SU-DHL-6 (cell line): ENCODE data around the gene SLC28A3.

ENCODE experiments used
- H2AFZ ChIP-seq: fragments of 200-600 bp; sonication (generic); 2 replicates; pipeline ENCODE4 v1.6.1; 2014; ENCODE audit warnings: low read depth, mild to moderate bottlenecking, moderate library complexity, mixed read lengths, antibody characterized with exemption, low read length; ENCODE audit not compliant: severe bottlenecking
- H3F3A ChIP-seq: fragments of 200-600 bp; shearing (Covaris generic); 2 replicates; pipeline ENCODE4 v1.6.0; 2016; ENCODE audit warnings: antibody characterized with exemption, mild to moderate bottlenecking; ENCODE audit not compliant: insufficient read depth
- H3K27ac ChIP-seq: fragments of 200-600 bp; sonication (generic); 2 replicates; pipeline ENCODE4 v1.5.1; 2016; ENCODE audit warnings: low read depth, mild to moderate bottlenecking, low read length, moderate library complexity, mixed read lengths
- H3K27me3 ChIP-seq: fragments of 200-600 bp; sonication (generic), shearing (Covaris generic); 2 replicates; pipeline ENCODE4 v1.6.0; 2014; ENCODE audit warnings: mild to moderate bottlenecking, low read length
- H3K36me3 ChIP-seq: fragments of 200-600 bp; sonication (generic); 2 replicates; pipeline ENCODE4 v1.6.1; 2014; ENCODE audit warnings: mild to moderate bottlenecking, low read length, mixed read lengths
- H3K4me2 ChIP-seq: fragments of 300-600, 200-600 bp; shearing (Covaris generic), sonication (generic); 2 replicates; pipeline ENCODE4 v1.6.0; 2014; ENCODE audit warnings: low read length, low read depth, mild to moderate bottlenecking; ENCODE audit not compliant: poor library complexity, severe bottlenecking
- H3K4me3 ChIP-seq: fragments of 200-600 bp; sonication (generic); 2 replicates; pipeline ENCODE4 v1.5.1; 2014; ENCODE audit warnings: antibody characterized with exemption, low read length, mild to moderate bottlenecking, mixed read lengths; ENCODE audit not compliant: insufficient read depth, poor library complexity, severe bottlenecking
- H3K79me2 ChIP-seq: fragments of 200-600 bp; sonication (generic); 2 replicates; pipeline ENCODE4 v1.6.1; 2014; ENCODE audit warnings: mild to moderate bottlenecking, low read length, moderate library complexity; ENCODE audit not compliant: insufficient read depth
- H3K9ac ChIP-seq: fragments of 200-600 bp; sonication (generic); 2 replicates; pipeline ENCODE4 v1.7.0; 2014; ENCODE audit warnings: mild to moderate bottlenecking, low read length
- H3K9me2 ChIP-seq: fragments of 200-600 bp; sonication (generic); replicated peaks from 2 replicates; pipeline ENCODE4 v1.6.1; 2014; ENCODE audit warnings: low read length; ENCODE audit not compliant: insufficient read depth
- H3K9me3 ChIP-seq: fragments of 200-600 bp; sonication (generic); 2 replicates; pipeline ENCODE4 v1.6.1; 2014; ENCODE audit warnings: low read length, mixed read lengths; ENCODE audit not compliant: insufficient read depth
- H4K20me1 ChIP-seq: fragments of 200-600 bp; sonication (generic); 2 replicates; pipeline ENCODE4 v1.6.1; 2014; ENCODE audit warnings: low read depth, mild to moderate bottlenecking, antibody characterized with exemption, low read length, moderate library complexity, mixed read lengths
- EZH2phosphoT487 ChIP-seq: fragments of 200-600 bp; sonication (generic), shearing (Covaris generic); conservative IDR thresholded peaks from 2 replicates; pipeline ENCODE4 v1.6.1; 2018; ENCODE audit warnings: mild to moderate bottlenecking, antibody characterized with exemption, low read length, moderate library complexity, mixed read lengths
- TF ChIP-seq, protein P1 (sequence below): fragments of 200-600 bp; sonication (generic); IDR thresholded peaks from one replicate; pipeline ENCODE4 v1.5.1; 2017; ENCODE audit warnings: antibody characterized with exemption, mild to moderate bottlenecking, low read length, moderate library complexity; ENCODE audit not compliant: insufficient read depth, poor library complexity, severe bottlenecking

Gene SLC28A3

GRCh38 chr9:84303061-84303460, 37.5 kb downstream of the SLC28A3 start:
- no peaks in the 10 kb centered on the region for H3K9me2 ChIP-seq
- no peak overlapping the region for H3K27ac ChIP-seq
- H4K20me1 ChIP-seq, result no peaks in the 10 kb centered on the region
- no peaks in the 10 kb centered on the region for H3K79me2 ChIP-seq
- no peak for TF ChIP-seq EZH2phosphoT487
- TF ChIP-seq, protein P1, sequence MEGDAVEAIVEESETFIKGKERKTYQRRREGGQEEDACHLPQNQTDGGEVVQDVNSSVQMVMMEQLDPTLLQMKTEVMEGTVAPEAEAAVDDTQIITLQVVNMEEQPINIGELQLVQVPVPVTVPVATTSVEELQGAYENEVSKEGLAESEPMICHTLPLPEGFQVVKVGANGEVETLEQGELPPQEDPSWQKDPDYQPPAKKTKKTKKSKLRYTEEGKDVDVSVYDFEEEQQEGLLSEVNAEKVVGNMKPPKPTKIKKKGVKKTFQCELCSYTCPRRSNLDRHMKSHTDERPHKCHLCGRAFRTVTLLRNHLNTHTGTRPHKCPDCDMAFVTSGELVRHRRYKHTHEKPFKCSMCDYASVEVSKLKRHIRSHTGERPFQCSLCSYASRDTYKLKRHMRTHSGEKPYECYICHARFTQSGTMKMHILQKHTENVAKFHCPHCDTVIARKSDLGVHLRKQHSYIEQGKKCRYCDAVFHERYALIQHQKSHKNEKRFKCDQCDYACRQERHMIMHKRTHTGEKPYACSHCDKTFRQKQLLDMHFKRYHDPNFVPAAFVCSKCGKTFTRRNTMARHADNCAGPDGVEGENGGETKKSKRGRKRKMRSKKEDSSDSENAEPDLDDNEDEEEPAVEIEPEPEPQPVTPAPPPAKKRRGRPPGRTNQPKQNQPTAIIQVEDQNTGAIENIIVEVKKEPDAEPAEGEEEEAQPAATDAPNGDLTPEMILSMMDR, result no peak
- no peak overlapping the region for H3K4me2 ChIP-seq
- no peaks in the 10 kb centered on the region for H3K9me3 ChIP-seq
- no peak overlapping the region for H3K4me3 ChIP-seq
- H3K36me3 ChIP-seq, result no peaks in the 10 kb centered on the region
- no peaks in the 10 kb centered on the region for H3F3A ChIP-seq
- no peaks in the 10 kb centered on the region for H3K27me3 ChIP-seq
- H2AFZ ChIP-seq, result no peak overlapping the region
- no peak overlapping the region for H3K9ac ChIP-seq

GRCh38 chr9:84301851-84302250, 38.7 kb downstream of the SLC28A3 start:
- H3K4me3 ChIP-seq, result no peak overlapping the region
- no peaks in the 10 kb centered on the region for H3K36me3 ChIP-seq
- H3K9ac ChIP-seq, result no peak overlapping the region
- no peak overlapping the region for H2AFZ ChIP-seq
- no peak overlapping the region for H3K27ac ChIP-seq
- TF ChIP-seq, protein P1, result no peak
- no peak for TF ChIP-seq EZH2phosphoT487
- H3K27me3 ChIP-seq, result no peaks in the 10 kb centered on the region
- H3K9me3 ChIP-seq, result no peaks in the 10 kb centered on the region
- H3K4me2 ChIP-seq, result no peak overlapping the region
- no peaks in the 10 kb centered on the region for H4K20me1 ChIP-seq
- no peaks in the 10 kb centered on the region for H3F3A ChIP-seq
- H3K9me2 ChIP-seq, result no peaks in the 10 kb centered on the region
- H3K79me2 ChIP-seq, result no peaks in the 10 kb centered on the region

GRCh38 chr9:84300271-84300670, 40.3 kb downstream of the SLC28A3 start:
- H3K27me3 ChIP-seq, result no peaks in the 10 kb centered on the region
- H3K36me3 ChIP-seq, result no peaks in the 10 kb centered on the region
- H3K4me2 ChIP-seq, result no peak overlapping the region
- no peaks in the 10 kb centered on the region for H3K9me3 ChIP-seq
- no peaks in the 10 kb centered on the region for H3K79me2 ChIP-seq
- no peak overlapping the region for H3K27ac ChIP-seq
- no peak overlapping the region for H2AFZ ChIP-seq
- no peak overlapping the region for H3K4me3 ChIP-seq
- H3F3A ChIP-seq, result no peaks in the 10 kb centered on the region
- TF ChIP-seq, protein P1, result no peak
- TF ChIP-seq EZH2phosphoT487, result no peak
- no peaks in the 10 kb centered on the region for H4K20me1 ChIP-seq
- no peak overlapping the region for H3K9ac ChIP-seq
- H3K9me2 ChIP-seq, result no peaks in the 10 kb centered on the region
